Kidney epithelial cell (primary cell): ENCODE results near the gene CYRIA. TPM values are rescaled to one million over a fixed set of nuclear protein-coding genes. Genes with fewer than 3 reads are reported as not detected.

Experiments used
- DNase-seq: peaks from one replicate; pipeline ENCODE4 v3.0.0-alpha.2; 2010; ENCODE audit warnings: low read depth
- H3K27me3 ChIP-seq: 2 replicates; pipeline ENCODE4 v1.6.0; 2011; ENCODE audit warnings: low read length; ENCODE audit not compliant: control insufficient read depth, insufficient read depth
- H3K36me3 ChIP-seq: 2 replicates; pipeline ENCODE4 v1.5.1; 2011; ENCODE audit warnings: low read length; ENCODE audit not compliant: control insufficient read depth, insufficient read depth
- H3K4me3 ChIP-seq: 2 replicates; pipeline ENCODE4 v1.5.1; 2011; ENCODE audit warnings: low read depth, mild to moderate bottlenecking, control low read depth, low read length
- CTCF ChIP-seq: IDR thresholded peaks from 2 replicates; pipeline ENCODE4 v1.5.1; 2011; ENCODE audit warnings: mild to moderate bottlenecking, moderate library complexity, low read length, control low read depth, inconsistent platforms; ENCODE audit not compliant: insufficient read depth, poor library complexity, severe bottlenecking
- total RNA-seq: library from RNA; depleted of rRNA; stranded (reverse); fragments of >200 nt; gene quantifications from 2 replicates; pipeline ENCODE4 v1.2.3, GENCODE V29; 2015

Gene CYRIA
- total RNA-seq, 1 donor from 2014 or later, result 3.0 TPM

GRCh38 chr2:16657671-16658070, 8.0 kb downstream of the CYRIA start:
- H3K4me3 ChIP-seq, result no peak overlapping the region
- no peaks in the 10 kb centered on the region for H3K27me3 ChIP-seq
- no peak for DNase-seq
- no peak for TF ChIP-seq CTCF
- H3K36me3 ChIP-seq, result no peaks in the 10 kb centered on the region

- TF ChIP-seq CTCF, result no peak
- DNase-seq, result no peak
- H3K27me3 ChIP-seq, result no peaks in the 10 kb centered on the region
- H3K4me3 ChIP-seq, result no peak overlapping the region
- H3K36me3 ChIP-seq, result no peaks in the 10 kb centered on the region
Measured at GRCh38 chr2:16656784-16657391, 8.7 kb downstream of the CYRIA start.

GRCh38 chr2:16655905-16656642, 9.6 kb downstream of the CYRIA start:
- Histone ChIP-seq H3K4me3 (no peak overlapping the region), H3K27me3 (no peaks in the 10 kb centered on the region), H3K36me3 (no peaks in the 10 kb centered on the region)
- no peak for TF ChIP-seq CTCF
- no peak for DNase-seq

GRCh38 chr2:16655445-16655837, 10.2 kb downstream of the CYRIA start:
- H3K4me3 ChIP-seq, result no peak overlapping the region
- H3K36me3 ChIP-seq, result no peaks in the 10 kb centered on the region
- no peaks in the 10 kb centered on the region for H3K27me3 ChIP-seq
- no peak for DNase-seq
- no peak for TF ChIP-seq CTCF

GRCh38 chr2:16654833-16655444, 10.7 kb downstream of the CYRIA start:
- TF ChIP-seq CTCF, result no peak
- H3K4me3 ChIP-seq, result no peak overlapping the region

GRCh38 chr2:16653799-16654198, 11.8 kb downstream of the CYRIA start:
- no peaks in the 10 kb centered on the region for H3K36me3 ChIP-seq
- no peak overlapping the region for H3K4me3 ChIP-seq
- no peak for TF ChIP-seq CTCF
- H3K27me3 ChIP-seq, result no peaks in the 10 kb centered on the region
- DNase-seq, result no peak

More at GRCh38 chr2:16654833-16655444, 10.7 kb downstream of the CYRIA start:
- DNase-seq, result no peak
- H3K27me3 ChIP-seq, result no peaks in the 10 kb centered on the region
- no peaks in the 10 kb centered on the region for H3K36me3 ChIP-seq
